ENCODE data around the gene PBLD. TPM values are rescaled to one million over a fixed set of nuclear protein-coding genes. Genes with fewer than 3 reads are reported as not detected.

Gene PBLD
- total RNA-seq, 1 experiment from 2014 or later = 11.7 TPM

DNA sequence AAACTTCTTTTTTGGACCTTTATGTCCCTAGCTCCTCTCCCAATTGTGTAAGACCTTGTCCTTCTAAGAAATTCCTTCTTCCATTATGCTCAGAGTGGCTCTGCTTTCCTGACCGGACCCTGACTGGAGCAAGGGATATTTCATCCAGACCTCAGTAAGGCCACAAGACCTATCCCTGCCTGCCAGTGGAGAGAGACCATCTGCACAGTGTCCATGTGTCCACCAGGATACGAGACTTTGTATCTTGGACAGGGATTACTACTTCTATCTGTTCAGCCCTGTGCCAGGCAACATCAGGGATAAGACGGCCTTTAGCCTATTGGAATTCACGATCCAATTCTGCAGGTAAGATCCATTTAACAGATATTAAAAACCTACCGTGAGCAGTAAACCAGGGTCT is 93.7 kb downstream of the PBLD start:
- no peaks in the 10 kb centered on the region for H3K9me3 ChIP-seq (ENCODE audit: control insufficient read depth, insufficient read depth, low read depth, low read length)
- ChIA-PET POLR2A (no interaction called here), CTCF (no interaction called here)
- H3K27me3 ChIP-seq (ENCODE audit: control insufficient read depth, insufficient read depth, low read length) = no peaks in the 10 kb centered on the region
- ATAC-seq (no peak), DNase-seq (ENCODE audit: low read depth, low spot score) (no peak)
- no TSS peak for BruUV-seq (replicated peaks)
- no peaks in the 10 kb centered on the region for H3K36me3 ChIP-seq (ENCODE audit: control insufficient read depth, insufficient read depth, low read length)
- intact Hi-C loops (cut with micrococcal nuclease; ENCODE audit: unreplicated experiment) (no loop called here), in situ Hi-C loops (cut with HindIII; ENCODE audit: low pct_unique_long_range_greater_than_20kb, low sequenced_read_pairs) (no loop called here)
- TF ChIP-seq SIN3A (IDR thresholded peaks at IDR 0.05; ENCODE audit: borderline replicate concordance, insufficient read depth, low read depth, low read length) = no peak
- TF ChIP-seq POLR2AphosphoS5 (IDR thresholded peaks at IDR 0.05; ENCODE audit: low read depth, low read length) = no peak
- no peak for TF ChIP-seq TCF7L2 (IDR thresholded peaks at IDR 0.05; ENCODE audit: low read depth, low read length)
- TF ChIP-seq, protein P1, sequence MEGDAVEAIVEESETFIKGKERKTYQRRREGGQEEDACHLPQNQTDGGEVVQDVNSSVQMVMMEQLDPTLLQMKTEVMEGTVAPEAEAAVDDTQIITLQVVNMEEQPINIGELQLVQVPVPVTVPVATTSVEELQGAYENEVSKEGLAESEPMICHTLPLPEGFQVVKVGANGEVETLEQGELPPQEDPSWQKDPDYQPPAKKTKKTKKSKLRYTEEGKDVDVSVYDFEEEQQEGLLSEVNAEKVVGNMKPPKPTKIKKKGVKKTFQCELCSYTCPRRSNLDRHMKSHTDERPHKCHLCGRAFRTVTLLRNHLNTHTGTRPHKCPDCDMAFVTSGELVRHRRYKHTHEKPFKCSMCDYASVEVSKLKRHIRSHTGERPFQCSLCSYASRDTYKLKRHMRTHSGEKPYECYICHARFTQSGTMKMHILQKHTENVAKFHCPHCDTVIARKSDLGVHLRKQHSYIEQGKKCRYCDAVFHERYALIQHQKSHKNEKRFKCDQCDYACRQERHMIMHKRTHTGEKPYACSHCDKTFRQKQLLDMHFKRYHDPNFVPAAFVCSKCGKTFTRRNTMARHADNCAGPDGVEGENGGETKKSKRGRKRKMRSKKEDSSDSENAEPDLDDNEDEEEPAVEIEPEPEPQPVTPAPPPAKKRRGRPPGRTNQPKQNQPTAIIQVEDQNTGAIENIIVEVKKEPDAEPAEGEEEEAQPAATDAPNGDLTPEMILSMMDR (IDR thresholded peaks at IDR 0.05) = no peak
- no peak overlapping the region for H3K27ac ChIP-seq (ENCODE audit: low read length)
- H3K4me3 ChIP-seq (ENCODE audit: low read depth in 2 of 2, low read length in 2 of 2) = no peak overlapping the region
- H3K4me1 ChIP-seq (ENCODE audit: control insufficient read depth, insufficient read depth, low read length) = no peaks in the 10 kb centered on the region

DNA sequence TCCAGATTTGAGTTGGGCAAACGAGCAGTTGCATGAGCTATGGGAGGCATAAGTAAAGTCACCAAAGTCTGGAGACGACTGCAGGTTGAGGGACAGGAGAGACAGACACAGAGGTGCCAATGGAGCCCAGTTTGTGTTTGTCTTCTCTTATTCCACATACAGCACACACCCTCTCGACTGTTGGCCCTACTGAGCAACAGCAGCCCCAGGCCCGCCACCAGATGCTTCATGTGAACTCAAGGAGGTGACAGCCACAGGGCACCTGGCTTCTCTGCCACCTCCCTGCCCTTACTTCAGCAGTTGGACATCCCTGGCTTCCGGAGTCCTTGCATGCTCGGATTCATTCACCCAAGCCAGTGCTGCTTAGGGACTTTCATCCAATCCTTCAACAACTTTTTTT is 94.4 kb downstream of the PBLD start:
- POLR2A ChIA-PET = no interaction called here
- Histone ChIP-seq H3K27ac (ENCODE audit: low read length) (no peak overlapping the region), H3K4me1 (ENCODE audit: control insufficient read depth, insufficient read depth, low read length) (no peaks in the 10 kb centered on the region), H3K36me3 (ENCODE audit: control insufficient read depth, insufficient read depth, low read length) (no peaks in the 10 kb centered on the region), H3K27me3 (ENCODE audit: control insufficient read depth, insufficient read depth, low read length) (no peaks in the 10 kb centered on the region), H3K4me3 (ENCODE audit: low read depth in 2 of 2, low read length in 2 of 2) (no peak overlapping the region), H3K9me3 (ENCODE audit: control insufficient read depth, insufficient read depth, low read depth, low read length) (no peaks in the 10 kb centered on the region)
- in situ Hi-C loops (cut with HindIII; ENCODE audit: low pct_unique_long_range_greater_than_20kb, low sequenced_read_pairs) = no loop called here
- ATAC-seq = no peak
- BruUV-seq (replicated peaks) = no TSS peak
- intact Hi-C loops (cut with micrococcal nuclease; ENCODE audit: unreplicated experiment) = no loop called here
- CTCF ChIA-PET = no interaction called here
- DNase-seq (ENCODE audit: low read depth, low spot score) = no peak
- TF ChIP-seq, protein P1 (IDR thresholded peaks at IDR 0.05) = no peak
- TF ChIP-seq TCF7L2 (IDR thresholded peaks at IDR 0.05; ENCODE audit: low read depth, low read length) (no peak), POLR2AphosphoS5 (IDR thresholded peaks at IDR 0.05; ENCODE audit: low read depth, low read length) (no peak), SIN3A (IDR thresholded peaks at IDR 0.05; ENCODE audit: borderline replicate concordance, insufficient read depth, low read depth, low read length) (no peak)
- TF ChIP-seq, protein P2, sequence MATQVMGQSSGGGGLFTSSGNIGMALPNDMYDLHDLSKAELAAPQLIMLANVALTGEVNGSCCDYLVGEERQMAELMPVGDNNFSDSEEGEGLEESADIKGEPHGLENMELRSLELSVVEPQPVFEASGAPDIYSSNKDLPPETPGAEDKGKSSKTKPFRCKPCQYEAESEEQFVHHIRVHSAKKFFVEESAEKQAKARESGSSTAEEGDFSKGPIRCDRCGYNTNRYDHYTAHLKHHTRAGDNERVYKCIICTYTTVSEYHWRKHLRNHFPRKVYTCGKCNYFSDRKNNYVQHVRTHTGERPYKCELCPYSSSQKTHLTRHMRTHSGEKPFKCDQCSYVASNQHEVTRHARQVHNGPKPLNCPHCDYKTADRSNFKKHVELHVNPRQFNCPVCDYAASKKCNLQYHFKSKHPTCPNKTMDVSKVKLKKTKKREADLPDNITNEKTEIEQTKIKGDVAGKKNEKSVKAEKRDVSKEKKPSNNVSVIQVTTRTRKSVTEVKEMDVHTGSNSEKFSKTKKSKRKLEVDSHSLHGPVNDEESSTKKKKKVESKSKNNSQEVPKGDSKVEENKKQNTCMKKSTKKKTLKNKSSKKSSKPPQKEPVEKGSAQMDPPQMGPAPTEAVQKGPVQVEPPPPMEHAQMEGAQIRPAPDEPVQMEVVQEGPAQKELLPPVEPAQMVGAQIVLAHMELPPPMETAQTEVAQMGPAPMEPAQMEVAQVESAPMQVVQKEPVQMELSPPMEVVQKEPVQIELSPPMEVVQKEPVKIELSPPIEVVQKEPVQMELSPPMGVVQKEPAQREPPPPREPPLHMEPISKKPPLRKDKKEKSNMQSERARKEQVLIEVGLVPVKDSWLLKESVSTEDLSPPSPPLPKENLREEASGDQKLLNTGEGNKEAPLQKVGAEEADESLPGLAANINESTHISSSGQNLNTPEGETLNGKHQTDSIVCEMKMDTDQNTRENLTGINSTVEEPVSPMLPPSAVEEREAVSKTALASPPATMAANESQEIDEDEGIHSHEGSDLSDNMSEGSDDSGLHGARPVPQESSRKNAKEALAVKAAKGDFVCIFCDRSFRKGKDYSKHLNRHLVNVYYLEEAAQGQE (IDR thresholded peaks at IDR 0.05; ENCODE audit: insufficient read depth in 1 of 2, low read depth in 2 of 2, low read length in 1 of 2) = no peak

All from Panc1 (cell line).